Smooth muscle cell (in vitro differentiated cells): Measurements from ENCODE around the gene RAD51C. TPM values are rescaled to one million over a fixed set of nuclear protein-coding genes. Genes with fewer than 3 reads are reported as not detected.

Source experiments
- DNase-seq: peaks from one replicate; lab custom pipeline; 2025; ENCODE audit not compliant: unreplicated experiment; lab: John Stamatoyannopoulos, UW
- H2AFZ ChIP-seq: fragments of 200-600 bp; sonication (generic); 2 replicates; pipeline ENCODE4 v1.6.0; 2016; ENCODE audit warnings: antibody characterized with exemption, low read depth, mild to moderate bottlenecking
- H3F3A ChIP-seq: fragments of 200-600 bp; sonication (generic); 2 replicates; pipeline ENCODE4 v1.6.0; 2017; ENCODE audit warnings: antibody characterized with exemption, low read depth
- H3K27ac ChIP-seq: fragments of 200-600 bp; sonication (generic); 2 replicates; pipeline ENCODE4 v1.5.1; 2016; ENCODE audit warnings: low read depth, mild to moderate bottlenecking
- H3K27me3 ChIP-seq: fragments of 200-600 bp; sonication (generic); 2 replicates; pipeline ENCODE4 v1.6.1; 2016; ENCODE audit warnings: low read depth, mild to moderate bottlenecking
- H3K36me3 ChIP-seq: fragments of 200-600 bp; sonication (generic); 2 replicates; pipeline ENCODE4 v1.5.1; 2016; ENCODE audit warnings: low read depth
- H3K4me1 ChIP-seq: fragments of 200-600 bp; sonication (generic); 2 replicates; pipeline ENCODE4 v1.5.1; 2016; ENCODE audit warnings: low read depth
- H3K4me2 ChIP-seq: fragments of 200-600 bp; sonication (generic); 2 replicates; pipeline ENCODE4 v1.6.0; 2016; ENCODE audit warnings: mild to moderate bottlenecking
- H3K4me3 ChIP-seq: fragments of 200-600 bp; sonication (generic); 2 replicates; pipeline ENCODE4 v1.5.1; 2016; ENCODE audit warnings: mild to moderate bottlenecking
- H3K79me2 ChIP-seq: fragments of 200-600 bp; sonication (generic); 2 replicates; pipeline ENCODE4 v1.6.0; 2016; ENCODE audit warnings: low read depth, mild to moderate bottlenecking
- H3K9ac ChIP-seq: fragments of 200-600 bp; sonication (generic); 2 replicates; pipeline ENCODE4 v1.6.0; 2016; ENCODE audit warnings: low read depth
- H3K9me3 ChIP-seq: fragments of 200-600 bp; sonication (generic); replicated peaks from 2 replicates; pipeline ENCODE4 v1.5.1; 2016; ENCODE audit warnings: low read depth
- H4K20me1 ChIP-seq: fragments of 200-600 bp; sonication (generic); 2 replicates; pipeline ENCODE4 v1.6.0; 2016; ENCODE audit warnings: low read depth
- CTCF ChIP-seq: fragments of 200-600 bp; sonication (generic); IDR thresholded peaks from 2 replicates; pipeline ENCODE4 v1.5.1; 2017; ENCODE audit warnings: borderline replicate concordance, mild to moderate bottlenecking, antibody characterized with exemption; ENCODE audit not compliant: insufficient read depth, poor library complexity, severe bottlenecking
- WGBS: methylation state at CpG from one replicate; pipeline ENCODE4 v1.1.7; 2016; ENCODE audit warnings: low lambda C conversion rate; 5-methylcytosine and 5-hydroxymethylcytosine counted together
- polyA plus RNA-seq: library from polyadenylated mRNA; unstranded; fragments of >200 nt; fragmentation: Nextera tagmentation; extraction: Ambion mirVana; gene quantifications from 2 replicates; pipeline ENCODE4 v1.2.1, GENCODE V29; 2016
- total RNA-seq: library from RNA; depleted of rRNA; stranded (reverse); fragments of >200 nt; gene quantifications from 2 replicates; pipeline ENCODE4 v1.2.3, GENCODE V29; 2014

Gene RAD51C
- total and polyA plus RNA-seq, 2 experiments from 2014 or later, result 20.9 to 27.1 TPM

- Histone ChIP-seq H3K36me3 (no peaks in the 10 kb centered on the region), H3K9ac (peak within 1 kb of the TSS; percentile 55), H2AFZ (peak within 1 kb of the TSS; percentile 99), H3K27me3 (no peaks in the 10 kb centered on the region), H3K27ac (peak within 1 kb of the TSS; percentile 59), H3K9me3 (no peaks in the 10 kb centered on the region), H3K79me2 (peaks cover 3% of the 10 kb centered on the region), H3K4me2 (peak within 1 kb of the TSS; percentile 84), H3F3A (no peaks in the 10 kb centered on the region), H4K20me1 (no peaks in the 10 kb centered on the region), H3K4me3 (peak within 1 kb of the TSS; percentile 53), H3K4me1 (peaks cover 12% of the 10 kb centered on the region)
- TF ChIP-seq CTCF, result no peak
- DNase-seq, result no peak
- 88% methylated on average over 19 of the region's 19 CpGs for WGBS
These were observed 632 bp upstream of the RAD51C start, which contains the start of gene TEX14 for GRCh38 chr17:58691701-58692238. Gene TEX14, minus strand, starts transcription at chr17:58692045. Its CDS starts 40,044 bp downstream, at chr17:58652001.

GRCh38 chr17:58693208-58693607 is 806 bp downstream of the RAD51C start:
- Histone ChIP-seq H3K36me3 (no peaks in the 10 kb centered on the region), H3K4me1 (peaks cover 12% of the 10 kb centered on the region), H3K4me3 (peak overlapping the region; percentile 53), H3K27me3 (no peaks in the 10 kb centered on the region), H3F3A (no peaks in the 10 kb centered on the region), H3K4me2 (peak overlapping the region; percentile 84), H3K79me2 (peaks cover 3% of the 10 kb centered on the region), H2AFZ (peak overlapping the region; percentile 99), H4K20me1 (no peaks in the 10 kb centered on the region), H3K27ac (peak overlapping the region; percentile 59), H3K9ac (peak overlapping the region; percentile 55), H3K9me3 (no peaks in the 10 kb centered on the region)
- no peak for TF ChIP-seq CTCF
- WGBS, result 88% methylated on average over 8 of the region's 8 CpGs
- no peak for DNase-seq

GRCh38 chr17:58693751-58694150 is 1.3 kb downstream of the RAD51C start:
- no peaks in the 10 kb centered on the region for H3K9me3 ChIP-seq
- no peaks in the 10 kb centered on the region for H4K20me1 ChIP-seq
- H3K9ac ChIP-seq, result no peak overlapping the region

More at GRCh38 chr17:58693751-58694150, 1.3 kb downstream of the RAD51C start:
- Histone ChIP-seq H3K27ac (no peak overlapping the region), H3K79me2 (peaks cover 3% of the 10 kb centered on the region), H3K4me1 (peaks cover 12% of the 10 kb centered on the region), H2AFZ (no peak overlapping the region), H3K4me2 (peak overlapping the region; percentile 84), H3F3A (no peaks in the 10 kb centered on the region), H3K4me3 (peak overlapping the region; percentile 53), H3K36me3 (no peaks in the 10 kb centered on the region), H3K27me3 (no peaks in the 10 kb centered on the region)
- no peak for TF ChIP-seq CTCF
- DNase-seq, result no peak
- 93% methylated on average over 2 of the region's 2 CpGs for WGBS
